Neural cell (in vitro differentiated cells): ENCODE results near the gene TMEM187. TPM values are rescaled to one million over a fixed set of nuclear protein-coding genes. Genes with fewer than 3 reads are reported as not detected.

ENCODE experiments used
- H2AFZ ChIP-seq: fragments of 200-600, 300-800 bp; sonication (generic), shearing (Covaris generic); 2 replicates; pipeline ENCODE4 v1.6.0; 2014; ENCODE audit warnings: low read depth, mild to moderate bottlenecking, antibody characterized with exemption, low read length, moderate library complexity
- H3F3A ChIP-seq: fragments of 200-600 bp; shearing (Covaris generic); 2 replicates; pipeline ENCODE4 v1.6.1; 2016; ENCODE audit warnings: mild to moderate bottlenecking, moderate library complexity, mixed read lengths, antibody characterized with exemption, low read length; ENCODE audit not compliant: insufficient read depth, poor library complexity, severe bottlenecking
- H3K27ac ChIP-seq: fragments of 200-600, 300-800 bp; sonication (generic), shearing (Covaris generic); 2 replicates; pipeline ENCODE4 v1.5.1; 2014; ENCODE audit warnings: mild to moderate bottlenecking, low read length, moderate library complexity
- H3K27me3 ChIP-seq: fragments of 300-800, 200-600 bp; sonication (generic), shearing (Covaris generic); 2 replicates; pipeline ENCODE4 v1.6.0; 2014; ENCODE audit warnings: mild to moderate bottlenecking, low read depth, low read length, moderate library complexity; ENCODE audit not compliant: insufficient read depth
- H3K36me3 ChIP-seq: fragments of 300-800, 200-600 bp; sonication (generic), shearing (Covaris generic); 2 replicates; pipeline ENCODE4 v1.5.1; 2014; ENCODE audit warnings: mild to moderate bottlenecking, antibody characterized with exemption, low read length, moderate library complexity; ENCODE audit not compliant: insufficient read depth
- H3K4me2 ChIP-seq: fragments of 300-800, 200-600 bp; sonication (generic), shearing (Covaris generic); 2 replicates; pipeline ENCODE4 v1.6.0; 2014; ENCODE audit warnings: mild to moderate bottlenecking, low read length
- H3K4me3 ChIP-seq: fragments of 300-800, 200-600 bp; sonication (generic), shearing (Covaris generic); 2 replicates; pipeline ENCODE4 v1.5.1; 2014; ENCODE audit warnings: mild to moderate bottlenecking, low read length, moderate library complexity
- H3K79me2 ChIP-seq: fragments of 200-600 bp; shearing (Covaris generic); replicated peaks from 2 replicates; pipeline ENCODE4 v1.6.0; 2014; ENCODE audit warnings: mild to moderate bottlenecking, low read length, moderate library complexity; ENCODE audit not compliant: insufficient read depth
- H3K9ac ChIP-seq: fragments of 300-800, 200-600 bp; sonication (generic), shearing (Covaris generic); 2 replicates; pipeline ENCODE4 v1.6.1; 2016; ENCODE audit warnings: mild to moderate bottlenecking, low read length, mixed read lengths
- H3K9me2 ChIP-seq: fragments of 200-600 bp; shearing (Covaris generic); 2 replicates; pipeline ENCODE4 v1.6.1; 2016; ENCODE audit warnings: mild to moderate bottlenecking, low read length, mixed read lengths; ENCODE audit not compliant: insufficient read depth
- H3K9me3 ChIP-seq: fragments of 200-600, 300-800 bp; sonication (generic), shearing (Covaris generic); 2 replicates; pipeline ENCODE4 v1.6.1; 2016; ENCODE audit warnings: mild to moderate bottlenecking, mixed run types, low read length, moderate library complexity, mixed read lengths
- H4K20me1 ChIP-seq: fragments of 200-600 bp; shearing (Covaris generic); 2 replicates; pipeline ENCODE4 v1.6.1; 2016; ENCODE audit warnings: mild to moderate bottlenecking, mixed run types; ENCODE audit not compliant: insufficient read depth
- CTCF ChIP-seq: fragments of 450-650 bp; IDR thresholded peaks from 2 replicates; pipeline ENCODE4 v1.5.1; 2014; ENCODE audit warnings: antibody characterized with exemption, mild to moderate bottlenecking, moderate library complexity; ENCODE audit not compliant: poor library complexity, severe bottlenecking
- EP300 ChIP-seq: fragments of 450-650 bp; conservative IDR thresholded peaks from 2 replicates; pipeline ENCODE4 v1.6.1; 2014; ENCODE audit warnings: antibody characterized with exemption, mild to moderate bottlenecking, moderate library complexity; ENCODE audit not compliant: poor library complexity, severe bottlenecking
- EZH2 ChIP-seq: fragments of 200-600, 300-800 bp; shearing (Covaris generic), sonication (generic); IDR thresholded peaks from 2 replicates; pipeline ENCODE4 v1.6.1; 2014; ENCODE audit warnings: antibody characterized with exemption, low read length, borderline replicate concordance, mild to moderate bottlenecking; ENCODE audit not compliant: insufficient read depth, poor library complexity, severe bottlenecking
- MXI1 ChIP-seq: fragments of 450-650 bp; conservative IDR thresholded peaks from 2 replicates; pipeline ENCODE4 v1.6.1; 2014; ENCODE audit warnings: antibody characterized with exemption, mild to moderate bottlenecking; ENCODE audit not compliant: poor library complexity, severe bottlenecking
- POLR2AphosphoS5 ChIP-seq: IDR thresholded peaks from 2 replicates; pipeline ENCODE4 v1.6.1; 2012
- RAD21 ChIP-seq: fragments of 450-650 bp; conservative IDR thresholded peaks from 2 replicates; pipeline ENCODE4 v1.6.1; 2014; ENCODE audit warnings: antibody characterized with exemption, mild to moderate bottlenecking, moderate library complexity
- REST ChIP-seq: IDR thresholded peaks from 2 replicates; pipeline ENCODE4 v1.6.1; 2012; ENCODE audit warnings: borderline replicate concordance
- SMC3 ChIP-seq: fragments of 450-650 bp; conservative IDR thresholded peaks from 2 replicates; pipeline ENCODE4 v1.6.1; 2014; ENCODE audit warnings: antibody characterized with exemption, mild to moderate bottlenecking, moderate library complexity; ENCODE audit not compliant: poor library complexity
- TAF1 ChIP-seq: IDR thresholded peaks from 2 replicates; pipeline ENCODE4 v1.6.1; 2012; ENCODE audit warnings: low read depth
- polyA plus RNA-seq: library from polyadenylated mRNA; depleted of rRNA; stranded (reverse); fragments of >200 nt; gene quantifications from 2 replicates; pipeline ENCODE4 v1.2.3, GENCODE V29; 2014

Gene TMEM187
- polyA plus RNA-seq, 1 donor from 2014 or later, result 5.2 TPM

GRCh38 chrX:153935326-153935851, 37.2 kb upstream of the TMEM187 start:
- H3K9ac ChIP-seq, result peak overlapping the region; percentile 54
- no peaks in the 10 kb centered on the region for H3K27me3 ChIP-seq
- TF ChIP-seq POLR2AphosphoS5 (no peak), MXI1 (no peak), REST (no peak), CTCF (no peak), RAD21 (no peak), SMC3 (no peak), EZH2 (no peak), EP300 (no peak), TAF1 (no peak)
- H3K4me3 ChIP-seq, result peak overlapping the region; percentile 62
- H3K79me2 ChIP-seq, result no peaks in the 10 kb centered on the region
- no peak overlapping the region for H2AFZ ChIP-seq
- H3K4me2 ChIP-seq, result no peak overlapping the region
- no peaks in the 10 kb centered on the region for H3F3A ChIP-seq
- no peaks in the 10 kb centered on the region for H3K36me3 ChIP-seq
- H3K9me2 ChIP-seq, result no peaks in the 10 kb centered on the region
- no peaks in the 10 kb centered on the region for H4K20me1 ChIP-seq
- no peaks in the 10 kb centered on the region for H3K9me3 ChIP-seq
- peak overlapping the region; percentile 34 for H3K27ac ChIP-seq

GRCh38 chrX:153937056-153937455, 35.5 kb upstream of the TMEM187 start:
- Histone ChIP-seq H2AFZ (no peak overlapping the region), H3K9me3 (no peaks in the 10 kb centered on the region), H4K20me1 (no peaks in the 10 kb centered on the region), H3K4me3 (no peak overlapping the region), H3K4me2 (no peak overlapping the region), H3K36me3 (no peaks in the 10 kb centered on the region), H3K9me2 (no peaks in the 10 kb centered on the region), H3F3A (no peaks in the 10 kb centered on the region), H3K9ac (no peak overlapping the region), H3K27ac (no peak overlapping the region), H3K79me2 (no peaks in the 10 kb centered on the region), H3K27me3 (no peaks in the 10 kb centered on the region)
- TF ChIP-seq CTCF, result no peak
- no peak for TF ChIP-seq RAD21
- TF ChIP-seq POLR2AphosphoS5, result no peak
- TF ChIP-seq EP300, result no peak
- TF ChIP-seq MXI1, result no peak
- TF ChIP-seq TAF1, result no peak
- TF ChIP-seq EZH2, result no peak
- no peak for TF ChIP-seq SMC3
- TF ChIP-seq REST, result no peak
